HTR-8/SVneo (cell line): ENCODE measurements around the gene GPR3.

Source experiments
- DNase-seq: peaks from one replicate; pipeline ENCODE4 v3.0.0; 2011; ENCODE audit warnings: low spot score, mixed read lengths; ENCODE audit not compliant: insufficient read length
- FAIRE-seq: peaks from 2 replicates; lab custom pipeline; 2011; peaks lifted over from hg19 to GRCh38; lab: Jason Lieb, UNC

The GPR3 gene

GRCh38 chr1:27358038-27358927 lies 34.1 kb upstream of the GPR3 start:
- FAIRE-seq (no peak), DNase-seq (no peak)

DNA sequence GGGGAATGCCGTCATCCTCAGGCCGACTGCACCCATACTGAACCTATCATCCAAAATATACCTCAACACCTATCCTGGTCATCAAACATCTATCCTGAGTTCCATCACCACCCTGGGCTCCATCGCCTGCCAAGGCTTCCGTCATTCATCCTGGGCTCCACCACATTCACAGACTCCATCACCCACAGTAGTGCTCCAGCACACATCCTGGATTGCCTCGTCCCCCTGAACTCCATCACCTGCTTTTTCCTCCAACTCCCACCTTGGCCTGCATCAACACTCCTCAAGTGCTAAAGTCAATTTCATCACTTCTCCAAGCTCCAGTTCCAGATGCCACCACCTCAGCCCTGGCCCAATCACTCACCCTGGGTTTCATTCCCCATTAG lies 33.5 kb upstream of the GPR3 start:
- DNase-seq (no peak), FAIRE-seq (no peak)

DNA sequence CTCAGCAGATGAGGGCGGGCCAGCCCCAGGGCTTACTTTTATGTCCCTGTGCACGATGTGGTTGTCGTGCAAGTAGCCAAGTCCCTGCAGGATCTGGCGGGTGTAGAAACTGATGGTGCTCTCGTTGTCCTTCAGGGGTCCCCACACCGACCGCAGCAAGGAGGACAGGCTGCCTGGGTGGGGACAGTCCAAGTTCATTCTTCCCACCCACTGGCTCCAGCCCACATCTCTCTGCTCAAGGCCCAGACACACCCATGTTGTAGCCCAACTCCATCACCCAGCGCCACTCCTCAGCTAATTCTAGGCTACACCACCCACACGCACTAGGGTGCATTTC lies 32.6 kb upstream of the GPR3 start:
- DNase-seq (no peak), FAIRE-seq (no peak)

GRCh38 chr1:27360159-27361043 lies 32.0 kb upstream of the GPR3 start:
- DNase-seq = no peak
- no peak for FAIRE-seq

DNA sequence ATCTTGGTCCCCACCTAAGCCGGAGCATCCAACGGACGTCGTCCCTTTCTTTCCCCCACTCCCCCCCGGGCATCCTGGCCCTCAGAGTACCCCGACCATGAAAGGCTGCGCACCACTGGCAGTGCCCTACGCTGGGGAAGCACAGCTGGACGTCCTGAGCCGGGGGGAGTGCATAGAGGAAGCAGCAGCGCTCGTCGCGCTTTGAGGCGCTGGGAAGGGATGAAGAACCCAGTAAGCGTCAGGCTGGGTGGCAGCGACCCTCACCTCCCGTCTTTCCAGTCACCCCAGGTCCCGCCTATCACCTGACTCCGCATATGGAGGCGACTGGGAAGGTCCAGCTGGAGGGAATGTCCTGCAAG lies 31.4 kb upstream of the GPR3 start:
- DNase-seq = no peak
- FAIRE-seq = no peak

GRCh38 chr1:27361553-27361952 lies 30.9 kb upstream of the GPR3 start:
- FAIRE-seq (no peak), DNase-seq (no peak)

- DNase-seq = no peak
- FAIRE-seq = no peak
Measured at GRCh38 chr1:27363766-27364695, 28.4 kb upstream of the GPR3 start.

- no peak for DNase-seq
Measured at GRCh38 chr1:27364696-27365371, 27.6 kb upstream of the GPR3 start.

GRCh38 chr1:27365372-27366112 lies 26.9 kb upstream of the GPR3 start:
- peak; percentile 76 for FAIRE-seq
- peak; percentile 88 for DNase-seq

More at GRCh38 chr1:27364696-27365371, 27.6 kb upstream of the GPR3 start:
- no peak for FAIRE-seq

- DNase-seq (peak; percentile 73), FAIRE-seq (no peak)
Measured at GRCh38 chr1:27366113-27366410, 26.4 kb upstream of the GPR3 start.

DNA sequence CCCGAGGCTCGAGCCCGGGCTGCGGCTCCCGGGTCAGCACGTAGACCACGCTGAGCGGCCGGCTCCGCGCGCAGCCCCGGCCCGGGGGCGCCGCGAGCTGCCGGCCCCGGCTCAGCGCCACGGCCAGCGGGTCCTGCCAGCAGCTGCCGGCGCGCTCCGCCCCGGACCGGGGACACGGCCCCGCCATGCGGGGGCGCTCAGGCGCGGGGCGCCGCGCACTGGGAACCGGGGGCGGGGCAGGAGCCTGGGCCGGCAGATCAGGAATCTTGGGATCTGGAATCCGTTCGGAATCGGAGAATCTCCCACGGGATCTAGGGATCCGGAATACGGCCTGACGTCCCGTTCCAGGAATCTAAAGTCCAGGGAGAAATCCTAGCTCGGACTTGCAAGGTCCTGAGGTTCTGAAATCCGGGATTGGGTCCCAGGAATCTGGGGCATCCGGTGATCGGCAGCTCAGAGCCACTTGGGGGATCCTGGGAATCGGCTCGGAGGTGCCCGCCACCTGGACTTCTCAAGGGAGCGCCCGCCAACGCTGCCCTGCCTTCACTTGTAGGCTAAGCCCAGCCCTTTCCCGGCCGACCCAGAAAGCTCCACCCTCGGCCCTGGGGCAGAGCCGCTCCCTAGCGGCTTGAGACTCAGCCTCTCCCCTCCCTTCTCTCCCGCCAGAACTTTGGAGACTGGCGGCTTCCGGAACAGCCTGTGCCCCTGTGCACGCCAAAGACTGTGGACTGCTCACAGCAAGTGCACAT lies 25.8 kb upstream of the GPR3 start, which contains the start of gene MAP3K6:
MAP3K6 (minus strand) TSS at position 551 of the 749 bp plus-strand sequence; CDS start at position 187, 364 bp downstream.
- no peak for FAIRE-seq
- peak; percentile 70 for DNase-seq

DNA sequence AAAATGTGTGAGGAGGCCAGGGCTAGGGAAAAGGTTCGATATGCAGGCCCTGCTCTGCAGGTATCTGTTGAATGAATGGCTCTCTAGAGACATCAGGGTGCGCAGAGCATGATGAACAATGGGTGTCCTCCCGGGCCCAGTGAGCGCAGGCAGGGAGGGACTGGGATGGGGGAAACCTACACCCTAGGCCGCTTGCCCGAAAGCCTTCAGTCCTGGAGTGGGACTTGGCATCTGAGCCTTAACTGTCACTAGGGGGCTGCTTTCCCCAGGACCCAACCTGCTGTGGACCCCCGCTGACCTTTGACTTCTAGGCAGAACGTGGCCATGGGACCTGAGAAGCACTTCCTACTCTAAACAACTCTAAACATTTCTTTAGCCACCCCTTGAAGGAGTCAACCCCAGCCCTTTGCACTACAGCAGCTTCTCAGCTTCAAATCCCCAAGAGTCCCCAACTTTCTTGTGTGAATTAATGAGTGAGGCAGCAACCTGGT lies 25.2 kb upstream of the GPR3 start:
- no peak for FAIRE-seq

GRCh38 chr1:27368869-27369582 lies 23.4 kb upstream of the GPR3 start:
- FAIRE-seq (no peak), DNase-seq (no peak)

More for the DNA sequence above, 25.2 kb upstream of the GPR3 start:
- no peak for DNase-seq

DNA sequence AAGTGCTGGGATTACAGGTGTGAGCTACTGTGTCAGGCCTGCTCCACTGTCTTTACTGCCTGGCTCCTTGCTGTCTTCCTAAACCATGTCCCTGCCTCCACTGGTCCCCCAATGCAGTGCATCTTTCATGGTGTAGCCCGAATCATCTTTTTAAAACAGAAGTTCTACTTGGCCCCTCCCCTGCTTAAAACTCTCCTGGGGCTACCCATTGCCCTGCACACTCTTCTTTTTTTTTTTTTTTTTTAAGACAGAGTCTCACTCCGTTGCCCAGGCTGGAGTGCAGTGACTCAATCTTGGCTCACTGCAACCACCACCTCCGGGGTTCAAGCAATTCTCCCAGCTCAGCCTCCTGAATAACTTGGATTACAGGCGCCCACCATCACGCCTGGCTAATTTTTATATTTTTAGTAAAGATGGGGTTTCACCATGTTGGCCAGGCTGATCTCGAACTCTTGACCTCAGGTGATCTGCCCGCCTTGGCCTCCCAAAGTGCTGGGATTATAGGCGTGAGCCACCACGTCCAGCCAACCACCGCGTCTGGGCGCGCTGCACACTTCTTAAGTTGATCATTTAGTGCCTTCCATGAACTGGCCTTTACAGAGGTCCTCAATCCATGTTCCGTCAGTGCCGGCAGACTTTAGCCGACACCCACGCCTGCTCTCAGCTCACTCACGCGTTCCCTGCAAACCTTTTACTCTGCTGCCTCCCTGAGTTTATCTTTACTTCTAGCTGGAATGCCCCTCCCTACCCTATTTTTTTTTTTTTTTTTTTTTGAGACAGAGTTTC lies 20.2 kb upstream of the GPR3 start:
- DNase-seq = no peak
- no peak for FAIRE-seq

- no peak for DNase-seq
- no peak for FAIRE-seq
Measured at GRCh38 chr1:27372808-27373690, 19.4 kb upstream of the GPR3 start.
